Smooth muscle cell (in vitro differentiated cells): ENCODE data around the gene ACY1. TPM values are rescaled to one million over a fixed set of nuclear protein-coding genes. Genes with fewer than 3 reads are reported as not detected.

ENCODE experiments used
- DNase-seq: peaks from one replicate; lab custom pipeline; 2025; ENCODE audit not compliant: unreplicated experiment; lab: John Stamatoyannopoulos, UW
- H2AFZ ChIP-seq: fragments of 200-600 bp; sonication (generic); 2 replicates; pipeline ENCODE4 v1.6.0; 2016; ENCODE audit warnings: antibody characterized with exemption, low read depth, mild to moderate bottlenecking
- H3F3A ChIP-seq: fragments of 200-600 bp; sonication (generic); 2 replicates; pipeline ENCODE4 v1.6.0; 2017; ENCODE audit warnings: antibody characterized with exemption, low read depth
- H3K27ac ChIP-seq: fragments of 200-600 bp; sonication (generic); 2 replicates; pipeline ENCODE4 v1.5.1; 2016; ENCODE audit warnings: low read depth, mild to moderate bottlenecking
- H3K27me3 ChIP-seq: fragments of 200-600 bp; sonication (generic); 2 replicates; pipeline ENCODE4 v1.6.1; 2016; ENCODE audit warnings: low read depth, mild to moderate bottlenecking
- H3K36me3 ChIP-seq: fragments of 200-600 bp; sonication (generic); 2 replicates; pipeline ENCODE4 v1.5.1; 2016; ENCODE audit warnings: low read depth
- H3K4me1 ChIP-seq: fragments of 200-600 bp; sonication (generic); 2 replicates; pipeline ENCODE4 v1.5.1; 2016; ENCODE audit warnings: low read depth
- H3K4me2 ChIP-seq: fragments of 200-600 bp; sonication (generic); 2 replicates; pipeline ENCODE4 v1.6.0; 2016; ENCODE audit warnings: mild to moderate bottlenecking
- H3K4me3 ChIP-seq: fragments of 200-600 bp; sonication (generic); 2 replicates; pipeline ENCODE4 v1.5.1; 2016; ENCODE audit warnings: mild to moderate bottlenecking
- H3K79me2 ChIP-seq: fragments of 200-600 bp; sonication (generic); 2 replicates; pipeline ENCODE4 v1.6.0; 2016; ENCODE audit warnings: low read depth, mild to moderate bottlenecking
- H3K9ac ChIP-seq: fragments of 200-600 bp; sonication (generic); 2 replicates; pipeline ENCODE4 v1.6.0; 2016; ENCODE audit warnings: low read depth
- H3K9me3 ChIP-seq: fragments of 200-600 bp; sonication (generic); replicated peaks from 2 replicates; pipeline ENCODE4 v1.5.1; 2016; ENCODE audit warnings: low read depth
- H4K20me1 ChIP-seq: fragments of 200-600 bp; sonication (generic); 2 replicates; pipeline ENCODE4 v1.6.0; 2016; ENCODE audit warnings: low read depth
- CTCF ChIP-seq: fragments of 200-600 bp; sonication (generic); IDR thresholded peaks from 2 replicates; pipeline ENCODE4 v1.5.1; 2017; ENCODE audit warnings: borderline replicate concordance, mild to moderate bottlenecking, antibody characterized with exemption; ENCODE audit not compliant: insufficient read depth, poor library complexity, severe bottlenecking
- WGBS: methylation state at CpG from one replicate; pipeline ENCODE4 v1.1.7; 2016; ENCODE audit warnings: low lambda C conversion rate; 5-methylcytosine and 5-hydroxymethylcytosine counted together
- polyA plus RNA-seq: library from polyadenylated mRNA; unstranded; fragments of >200 nt; fragmentation: Nextera tagmentation; extraction: Ambion mirVana; gene quantifications from 2 replicates; pipeline ENCODE4 v1.2.1, GENCODE V29; 2016
- total RNA-seq: library from RNA; depleted of rRNA; stranded (reverse); fragments of >200 nt; gene quantifications from 2 replicates; pipeline ENCODE4 v1.2.3, GENCODE V29; 2014

The ACY1 gene
- total and polyA plus RNA-seq, 2 experiments from 2014 or later: 33.8 to 39.6 TPM

GRCh38 chr3:51957520-51958205 lies 25.7 kb upstream of the ACY1 start:
- Histone ChIP-seq H3K4me2 (no peak overlapping the region), H3K4me1 (peaks cover 8% of the 10 kb centered on the region), H3K27ac (no peak overlapping the region), H3K9me3 (no peaks in the 10 kb centered on the region), H2AFZ (no peak overlapping the region), H3K27me3 (peaks cover 16% of the 10 kb centered on the region), H3K4me3 (no peak overlapping the region), H3F3A (no peaks in the 10 kb centered on the region), H4K20me1 (peaks cover 22% of the 10 kb centered on the region), H3K36me3 (no peaks in the 10 kb centered on the region), H3K79me2 (no peaks in the 10 kb centered on the region), H3K9ac (no peak overlapping the region)
- no peak for TF ChIP-seq CTCF
- WGBS: 96% methylated on average over 15 of the region's 15 CpGs
- DNase-seq: no peak

- Histone ChIP-seq H3K36me3 (no peaks in the 10 kb centered on the region), H3K4me1 (peaks cover 15% of the 10 kb centered on the region), H3K4me3 (no peak overlapping the region), H3K27ac (no peak overlapping the region), H2AFZ (no peak overlapping the region), H3F3A (no peaks in the 10 kb centered on the region), H4K20me1 (peaks cover 34% of the 10 kb centered on the region), H3K79me2 (peaks cover 8% of the 10 kb centered on the region), H3K9me3 (no peaks in the 10 kb centered on the region), H3K4me2 (no peak overlapping the region), H3K9ac (no peak overlapping the region), H3K27me3 (peaks cover 15% of the 10 kb centered on the region)
- 98% methylated on average over 20 of the region's 20 CpGs for WGBS
- TF ChIP-seq CTCF: no peak
- DNase-seq: no peak
These were observed 24.5 kb upstream of the ACY1 start for GRCh38 chr3:51958603-51959521.

- Histone ChIP-seq H3K9ac (no peak overlapping the region), H3K27ac (no peak overlapping the region), H3K4me2 (no peak overlapping the region), H3K27me3 (peaks cover 8% of the 10 kb centered on the region), H4K20me1 (peaks cover 42% of the 10 kb centered on the region), H3K36me3 (no peaks in the 10 kb centered on the region), H3K4me3 (no peak overlapping the region), H3K9me3 (no peaks in the 10 kb centered on the region), H3K79me2 (peaks cover 13% of the 10 kb centered on the region), H3K4me1 (peaks cover 22% of the 10 kb centered on the region), H2AFZ (no peak overlapping the region), H3F3A (no peaks in the 10 kb centered on the region)
- no peak for DNase-seq
- no peak for TF ChIP-seq CTCF
- WGBS: 98% methylated on average over 7 of the region's 7 CpGs
These were observed 23.7 kb upstream of the ACY1 start for GRCh38 chr3:51959651-51960050.
